Stimulated activated CD8-positive, alpha-beta memory T cell treated with anti-CD3 and anti-CD28 coated beads, Interleukin-12 subunit alpha, Interleukin-12 subunit beta, amount 100 ng/mL, for 1 hour (primary cell): ENCODE measurements around the gene PRX.
"Not testable (repeated sequence)": the region's sequence is repeated elsewhere in the genome, so short reads cannot be mapped to it uniquely, and the experiment has no call there.

Source experiments
- DNase-seq: peaks from one replicate; pipeline ENCODE4 v3.0.0-alpha.2; 2020; ENCODE audit warnings: low read depth

Gene PRX

DNA sequence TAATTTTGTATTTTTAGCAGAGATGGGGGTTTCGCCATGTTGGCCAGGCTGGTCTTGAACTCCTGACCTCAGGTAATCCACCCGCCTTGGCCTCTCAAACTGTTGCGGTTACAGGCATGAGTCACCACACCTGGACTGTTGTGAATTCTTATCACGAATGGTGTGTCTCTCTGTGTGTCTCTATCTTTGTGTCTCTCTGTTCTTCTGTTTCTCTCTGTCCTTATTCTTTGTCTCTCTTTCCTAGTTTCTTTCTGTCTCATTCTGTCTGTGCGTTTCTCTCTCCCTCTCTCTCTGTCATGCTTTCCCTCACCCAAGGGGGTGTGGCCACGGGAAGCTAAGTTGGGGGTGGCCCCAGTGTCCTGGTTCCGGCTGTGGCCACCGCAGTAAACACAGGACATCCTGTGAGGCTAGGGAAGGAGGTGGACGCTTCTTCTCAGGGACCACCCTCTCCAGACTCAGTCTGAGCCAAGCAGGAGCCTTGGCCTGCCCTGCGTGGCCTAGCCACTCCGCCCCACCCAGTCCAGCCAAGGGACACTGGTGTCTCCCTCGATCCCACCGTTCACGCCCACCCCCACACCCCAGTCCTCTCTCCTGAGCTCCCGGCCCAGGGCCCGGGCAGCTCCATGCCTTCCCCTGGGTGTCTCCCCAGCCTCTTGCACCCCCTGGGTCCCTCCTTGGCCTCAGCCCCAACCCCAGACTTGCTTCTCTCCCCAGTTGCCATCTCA, 3.9 kb upstream of the PRX start:
- DNase-seq, result no peak

DNA sequence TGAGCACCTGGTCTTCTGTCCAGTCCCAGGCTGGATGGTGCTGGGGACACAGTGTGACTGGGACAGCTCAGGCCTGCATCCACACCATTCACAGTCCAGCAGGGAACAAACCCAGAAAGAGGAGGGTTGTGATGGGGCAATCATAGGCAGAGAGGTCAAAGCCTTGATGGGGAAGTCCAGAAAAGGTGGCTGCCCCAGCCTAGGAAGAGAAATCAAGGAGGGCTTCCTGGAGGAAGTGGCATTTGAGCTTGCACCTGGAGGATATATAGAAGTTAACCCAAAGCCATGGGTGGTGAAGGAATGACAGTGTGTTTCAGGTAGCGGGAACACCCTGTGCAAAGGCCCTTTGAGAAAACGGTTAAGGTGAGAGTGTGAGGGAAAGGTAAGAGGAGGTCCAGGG, 2.6 kb upstream of the PRX start:
- DNase-seq, result no peak

DNA sequence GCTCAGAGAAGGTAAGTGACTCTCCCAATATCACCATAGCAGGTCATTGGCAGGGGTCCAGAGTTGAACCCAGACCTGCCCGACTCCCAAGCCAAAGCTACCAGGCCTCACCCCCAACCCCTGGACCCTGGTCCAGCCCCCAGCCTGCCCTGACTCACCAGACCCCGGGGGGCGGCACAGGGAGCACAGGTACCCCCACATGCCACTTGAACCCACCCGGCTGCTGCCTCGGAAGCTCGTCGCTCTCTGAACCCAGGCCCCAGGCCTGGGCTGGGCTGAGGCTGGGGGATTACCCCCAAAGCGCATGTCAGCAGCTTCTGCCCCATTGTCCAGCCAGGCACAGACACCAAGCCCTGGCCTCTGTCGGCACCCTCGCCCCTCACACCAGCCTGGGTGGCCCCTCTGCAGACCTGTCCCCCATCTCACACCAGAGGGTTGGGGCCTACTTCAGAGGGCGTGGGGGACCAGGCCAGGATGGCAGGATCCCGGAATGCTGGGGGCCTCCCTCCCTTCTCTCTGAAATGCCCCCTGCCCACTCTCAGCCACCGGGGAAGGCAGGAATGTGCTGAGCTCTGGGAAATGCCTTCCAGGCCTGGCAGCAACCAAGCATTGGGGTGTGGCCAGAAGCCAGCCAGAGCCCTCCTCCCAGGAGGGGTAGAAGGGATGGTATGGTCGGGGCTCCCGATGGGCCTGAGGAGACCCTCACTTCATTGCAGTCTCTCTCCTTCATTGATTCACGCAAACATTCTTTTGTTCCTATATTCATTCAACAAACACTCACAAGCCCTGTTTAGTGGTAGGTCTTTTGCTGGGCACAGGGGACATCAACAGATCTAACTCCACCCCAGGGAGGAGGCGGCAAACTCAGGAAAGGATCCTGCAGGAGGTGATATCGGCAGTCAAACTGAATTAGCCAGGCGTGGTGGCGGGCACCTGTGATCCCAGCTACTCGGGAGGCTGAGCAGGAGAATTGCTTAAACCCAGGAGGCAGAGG, 1.7 kb upstream of the PRX start:
- DNase-seq, result no peak

DNA sequence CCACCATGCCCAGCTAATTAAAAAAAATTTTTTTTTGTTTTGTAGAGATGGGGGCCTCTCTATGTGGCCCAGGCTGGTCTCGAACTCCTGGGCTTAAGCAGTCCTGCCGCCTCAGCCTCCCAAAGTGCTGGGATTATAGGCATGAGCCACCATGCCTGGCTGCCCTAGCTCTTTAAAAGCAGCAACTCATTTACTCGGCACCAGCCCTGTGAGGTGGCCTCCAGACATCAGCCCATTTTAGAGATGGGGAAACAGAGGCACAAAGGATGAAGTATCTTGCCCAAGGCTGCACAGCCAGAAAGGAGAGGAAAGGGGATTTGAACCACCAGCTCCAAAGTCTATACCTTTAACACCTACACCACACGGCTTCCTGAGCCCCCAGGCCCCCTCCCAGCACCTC, 312 bp downstream of the PRX start:
- DNase-seq, result no peak

DNA sequence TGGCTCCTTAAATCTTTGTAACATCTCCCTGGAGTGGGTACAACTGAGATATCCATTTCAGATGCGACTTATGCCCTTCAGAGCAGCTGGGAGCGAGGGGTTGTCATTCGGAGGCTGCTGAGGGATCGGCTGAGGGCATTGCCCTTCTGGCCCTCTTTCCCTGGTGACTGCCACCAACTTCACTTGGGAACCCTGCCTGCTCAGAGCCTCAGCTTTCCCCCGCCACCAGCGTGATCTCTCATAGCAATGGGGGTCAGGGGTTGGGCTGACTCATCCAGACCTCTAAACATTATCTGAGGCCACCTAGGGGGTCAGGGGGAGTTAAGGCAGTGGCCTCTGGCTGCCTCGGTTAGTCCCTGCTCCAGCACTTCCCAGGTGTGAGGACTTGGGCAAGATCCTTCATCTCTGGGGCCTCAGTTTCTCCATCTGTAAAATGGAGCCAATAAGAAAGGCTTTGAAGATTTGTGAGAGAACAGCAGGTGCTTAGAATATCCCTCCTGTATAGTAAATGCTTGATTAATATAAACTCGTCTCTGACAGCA, 1.1 kb downstream of the PRX start:
- no peak for DNase-seq

DNA sequence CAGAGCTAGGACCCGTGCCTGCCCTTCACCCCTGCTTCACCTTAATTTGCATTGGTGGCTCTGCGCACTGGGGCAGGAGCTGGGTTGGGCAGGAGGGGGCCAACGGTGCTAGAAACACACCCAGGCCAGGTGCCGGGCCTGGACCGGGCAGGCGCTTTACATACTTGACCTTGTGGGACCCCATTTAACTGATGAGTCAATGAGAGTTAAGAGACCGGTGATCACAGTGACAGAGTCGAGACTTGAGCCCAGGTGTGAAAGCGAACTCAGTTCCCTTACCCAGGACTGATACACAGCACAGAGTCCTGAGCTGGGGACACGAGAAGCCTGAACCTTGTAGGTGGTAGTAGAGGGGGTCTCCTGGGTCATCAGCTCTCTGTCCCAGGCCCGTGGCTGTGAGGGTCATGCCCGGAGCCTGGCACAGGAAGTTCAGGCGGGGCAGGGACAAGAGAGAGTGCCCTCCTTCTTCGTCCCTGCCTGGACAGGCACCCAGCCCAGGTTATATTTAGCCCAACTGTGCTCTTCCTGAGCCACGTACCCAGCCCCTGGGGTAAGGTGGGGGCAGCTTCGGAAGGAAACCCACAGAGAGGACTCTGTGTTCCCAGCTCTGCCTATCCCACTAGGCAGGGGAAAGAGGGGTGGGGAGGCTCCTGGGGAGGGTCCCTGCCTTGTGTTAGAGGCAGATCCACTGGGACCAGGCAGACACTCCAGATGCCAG, 1.9 kb downstream of the PRX start:
- no peak for DNase-seq

DNA sequence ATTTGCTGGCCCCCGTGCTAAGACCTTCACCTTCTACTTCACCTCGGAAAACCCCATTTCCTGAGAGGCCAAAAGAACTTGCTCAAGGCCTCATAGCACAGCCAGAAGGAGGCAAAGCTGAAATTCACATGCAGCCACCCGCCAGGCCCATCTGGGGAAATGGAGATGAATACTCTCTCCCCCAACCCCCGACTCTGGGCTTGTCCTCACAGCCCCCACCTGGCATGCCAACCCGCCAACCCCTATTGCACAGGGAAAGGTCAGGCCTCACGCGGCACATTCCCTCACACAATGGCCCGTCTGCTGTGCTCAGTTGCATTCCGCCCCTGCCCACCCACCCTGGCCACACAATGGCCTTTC, 3.2 kb downstream of the PRX start:
- DNase-seq, result no peak

DNA sequence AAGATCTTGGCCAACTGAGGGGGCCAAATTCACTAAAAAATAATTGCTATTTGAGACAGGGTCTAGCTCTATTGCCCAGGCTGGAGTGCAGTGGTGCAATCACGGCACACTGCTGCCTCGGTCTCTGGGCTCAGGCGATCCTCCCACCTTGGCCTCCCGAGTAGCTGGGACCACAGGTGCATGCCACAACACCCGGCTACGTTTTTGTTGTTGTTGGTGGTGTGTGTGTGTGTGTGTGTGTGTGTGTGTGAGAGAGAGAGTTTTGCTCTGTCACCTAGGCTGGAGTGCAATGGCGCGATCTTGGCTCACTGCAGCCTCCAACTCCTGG, 4.6 kb downstream of the PRX start:
- DNase-seq, result not testable (repeated sequence)

DNA sequence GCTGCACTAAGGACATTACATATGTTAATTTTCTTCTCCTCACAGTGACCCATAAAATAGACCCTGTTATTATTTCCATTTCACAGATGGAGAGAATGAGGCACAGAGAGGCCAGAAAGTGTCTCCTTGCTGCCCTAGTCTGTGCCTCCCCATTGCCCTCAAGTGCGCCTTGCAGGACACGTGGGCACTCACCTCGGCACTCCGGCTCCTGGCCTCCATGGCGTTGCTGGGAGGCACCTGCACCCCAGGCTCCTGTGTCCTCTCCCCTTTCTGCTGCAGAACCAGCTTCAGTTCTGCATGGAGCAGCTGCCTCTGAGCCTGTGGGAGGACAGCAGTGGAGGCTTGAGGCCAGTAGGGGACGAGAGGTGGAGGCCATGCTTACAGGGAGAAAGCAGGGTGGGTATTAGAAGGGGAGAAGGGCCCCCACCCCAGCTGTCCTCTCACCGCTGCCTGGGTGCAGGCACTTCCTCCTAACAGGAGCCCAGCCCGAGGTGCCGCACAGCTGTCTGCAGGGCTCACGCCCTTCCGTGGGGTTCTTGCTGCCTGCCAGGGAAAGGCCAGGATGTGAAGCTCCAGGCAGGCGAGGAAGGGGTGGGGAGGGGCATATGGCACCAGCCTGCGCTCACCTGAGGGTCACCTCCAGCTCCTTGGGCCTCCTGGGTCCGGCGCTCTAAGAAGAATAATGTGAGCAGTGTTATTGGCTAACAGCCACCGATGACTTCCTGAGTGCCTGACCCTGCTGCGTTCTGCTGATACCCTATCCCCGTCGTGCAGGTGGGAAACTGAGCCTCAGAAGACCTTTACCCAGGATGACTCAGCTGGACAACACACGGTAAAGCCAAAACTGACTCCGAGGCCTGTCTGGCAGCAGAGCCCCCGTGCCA, 5.2 kb downstream of the PRX start:
- DNase-seq, result no peak

DNA sequence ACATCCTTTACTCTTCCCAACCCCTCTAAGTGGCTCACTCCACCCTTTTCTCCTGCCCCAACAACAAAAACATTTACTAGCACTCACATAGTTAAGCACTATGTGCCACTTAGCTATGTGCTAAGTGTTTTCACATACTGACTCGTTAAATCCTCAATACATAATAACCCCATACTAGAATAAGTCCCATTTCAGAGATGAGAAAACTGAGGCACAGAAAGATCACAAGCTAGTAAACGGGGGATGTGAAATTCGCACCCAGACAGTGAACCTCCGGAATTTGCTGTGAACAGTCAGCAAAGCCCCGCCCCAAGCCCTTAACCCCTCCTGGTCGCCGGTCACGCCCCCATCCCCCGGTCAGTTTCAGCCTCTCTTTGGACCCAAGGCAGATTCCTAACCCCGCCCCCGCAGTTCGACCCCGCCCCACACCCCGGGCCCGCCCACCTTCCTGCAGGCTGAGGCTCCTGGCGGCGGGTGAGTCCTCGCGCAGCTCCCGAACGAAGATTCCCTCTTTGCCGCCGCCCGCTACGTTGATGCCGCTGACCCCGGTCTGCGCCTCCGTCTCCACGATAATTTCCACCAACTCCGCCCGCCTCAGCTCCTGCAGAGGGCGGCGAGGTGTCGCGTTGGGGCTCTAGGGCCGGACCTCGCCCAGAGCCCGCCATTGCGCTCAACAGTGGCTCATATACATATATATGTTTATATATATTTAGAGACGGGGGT, 9.8 kb downstream of the PRX start:
- DNase-seq, result peak; percentile 52

DNA sequence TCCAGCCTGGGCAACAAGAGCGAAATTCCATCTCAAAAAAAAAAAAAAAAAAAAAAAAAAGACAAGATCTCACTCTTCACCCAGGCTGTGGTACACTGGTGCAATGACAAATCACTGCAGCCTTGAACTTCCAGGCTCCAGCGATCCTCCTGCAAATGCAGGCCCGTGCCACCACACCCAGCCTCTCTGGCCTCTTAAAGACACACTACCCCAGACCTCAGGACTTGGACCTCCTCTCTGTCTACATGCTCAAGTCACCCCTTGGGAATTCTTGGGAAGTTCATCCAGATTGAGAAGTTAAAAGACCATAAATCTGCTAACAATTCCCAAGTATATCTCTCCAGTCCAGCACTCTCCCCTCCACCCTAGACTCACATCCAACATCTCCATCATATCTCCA, 12.6 kb downstream of the PRX start:
- DNase-seq, result no peak

DNA sequence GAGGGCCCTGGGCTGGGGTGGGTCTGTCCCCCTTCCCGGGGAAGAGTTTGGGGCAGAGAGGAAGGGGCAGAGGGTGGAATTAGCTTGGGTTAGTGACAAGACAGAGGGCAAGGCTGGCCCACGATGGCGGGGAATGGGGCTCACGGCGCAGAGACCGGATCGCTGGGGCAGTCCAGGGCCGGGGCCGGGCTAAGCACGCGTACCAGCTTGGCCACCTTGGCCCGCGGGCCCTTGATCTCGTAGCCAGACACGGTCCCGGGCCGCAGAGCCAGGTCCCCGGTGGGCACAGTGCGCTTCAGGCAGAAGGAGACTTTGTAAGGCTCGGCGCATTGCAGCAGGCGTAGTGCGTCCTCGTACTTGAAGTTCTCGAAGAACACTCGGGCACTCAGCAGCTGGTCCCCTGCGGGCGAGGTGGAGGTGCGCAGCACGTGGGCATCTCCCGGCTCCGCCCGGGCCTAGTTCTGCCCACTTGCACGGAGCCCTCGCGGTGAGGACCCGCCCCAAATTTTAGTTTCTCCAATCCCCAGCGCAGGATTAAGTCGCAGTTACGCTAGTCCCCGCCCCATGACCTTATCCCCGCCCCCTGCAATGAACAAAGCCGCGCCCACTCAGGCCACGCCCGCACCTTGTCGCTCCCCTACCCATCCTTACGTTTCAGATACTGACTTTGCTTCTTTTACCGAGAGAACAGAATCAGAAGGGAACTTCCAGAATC, 14.6 kb downstream of the PRX start:
- peak; percentile 20 for DNase-seq

DNA sequence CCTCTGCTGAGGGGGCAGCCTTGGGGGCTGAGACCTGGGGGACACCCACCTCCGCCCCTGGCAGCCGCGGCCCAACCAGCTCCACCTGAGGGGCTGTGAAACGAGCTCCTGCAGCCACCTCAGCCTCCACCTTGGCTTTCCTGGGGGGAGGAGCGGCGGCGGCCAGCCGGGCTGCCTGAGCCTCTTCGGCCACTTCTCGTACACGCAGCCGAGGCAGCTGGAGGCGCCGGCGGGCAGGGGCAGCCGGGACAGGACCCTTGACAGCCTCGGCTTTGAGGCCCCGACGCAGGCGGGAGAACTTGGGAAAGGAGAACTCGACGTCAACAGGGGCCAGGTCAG, 15.6 kb downstream of the PRX start:
- no peak for DNase-seq

DNA sequence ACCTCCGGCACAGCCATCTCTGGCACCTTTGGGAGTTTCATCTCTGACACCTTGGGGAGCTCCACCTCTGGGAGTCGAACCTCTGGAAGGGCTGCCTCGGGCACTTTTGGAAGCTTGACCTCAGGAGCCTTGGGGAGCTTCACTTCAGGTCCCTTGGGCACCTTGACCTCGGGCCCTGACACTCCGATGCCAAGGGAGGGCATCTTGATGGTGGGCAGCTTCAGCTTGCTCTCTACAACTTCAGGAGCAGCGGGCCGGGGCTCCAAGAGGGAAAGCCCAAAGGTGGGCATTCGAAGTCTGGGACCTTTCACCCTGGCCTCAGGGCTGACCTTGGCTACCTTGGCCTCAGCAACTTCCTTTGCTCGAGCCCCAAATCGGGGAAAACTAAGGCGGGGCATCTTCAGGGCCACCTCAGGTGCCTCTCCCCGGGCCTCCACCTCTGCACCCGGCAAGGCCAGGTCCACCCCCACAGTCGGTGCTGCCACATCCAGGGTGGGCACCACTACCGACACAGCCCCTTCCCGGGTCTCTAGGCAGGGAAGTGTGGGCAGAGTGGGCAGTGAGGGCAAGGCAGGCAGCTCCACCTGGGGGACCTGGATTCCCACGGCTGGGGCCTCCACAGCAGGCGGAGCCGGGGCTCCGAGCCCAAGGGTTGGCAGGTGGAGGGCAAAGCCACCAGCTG, 16.2 kb downstream of the PRX start:
- DNase-seq, result no peak

DNA sequence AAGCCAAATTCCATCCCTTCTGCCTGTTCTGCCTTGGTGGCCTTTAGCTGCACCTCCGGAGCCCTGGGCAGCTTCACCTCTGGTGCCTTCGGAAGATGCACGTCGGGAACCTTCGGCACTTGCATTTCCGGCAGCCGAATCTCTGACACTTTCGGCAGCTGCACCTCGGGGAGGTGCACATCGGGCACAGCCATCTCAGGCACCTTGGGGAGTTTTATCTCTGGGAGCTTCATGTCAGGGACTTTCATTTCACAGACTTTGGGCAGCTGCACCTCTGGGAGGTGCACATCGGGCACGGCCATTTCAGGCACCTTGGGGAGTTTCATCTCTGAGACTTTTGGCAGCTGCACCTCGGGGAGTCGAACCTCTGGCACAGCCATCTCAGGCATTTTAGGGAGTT, 17.2 kb downstream of the PRX start:
- no peak for DNase-seq

DNA sequence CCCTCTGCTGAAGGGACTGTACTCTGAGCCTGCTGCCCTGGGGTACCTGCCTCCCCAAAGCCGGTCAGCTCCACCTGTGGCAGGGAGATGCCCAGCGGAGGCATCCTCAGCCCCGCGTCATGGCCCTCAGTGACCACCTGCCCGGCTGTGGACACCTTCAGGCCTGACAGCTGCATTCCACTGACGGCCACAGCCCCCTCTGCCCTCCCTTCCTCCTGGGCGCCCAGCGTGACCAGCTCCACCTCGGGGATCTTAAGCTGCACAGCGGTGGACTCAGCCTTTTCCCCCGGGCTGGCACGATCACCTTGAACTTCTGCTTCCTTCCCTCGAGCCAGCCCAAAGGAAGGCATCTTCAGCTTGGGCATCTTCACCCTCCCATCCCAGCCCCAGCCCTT, 18.4 kb downstream of the PRX start:
- DNase-seq, result no peak

DNA sequence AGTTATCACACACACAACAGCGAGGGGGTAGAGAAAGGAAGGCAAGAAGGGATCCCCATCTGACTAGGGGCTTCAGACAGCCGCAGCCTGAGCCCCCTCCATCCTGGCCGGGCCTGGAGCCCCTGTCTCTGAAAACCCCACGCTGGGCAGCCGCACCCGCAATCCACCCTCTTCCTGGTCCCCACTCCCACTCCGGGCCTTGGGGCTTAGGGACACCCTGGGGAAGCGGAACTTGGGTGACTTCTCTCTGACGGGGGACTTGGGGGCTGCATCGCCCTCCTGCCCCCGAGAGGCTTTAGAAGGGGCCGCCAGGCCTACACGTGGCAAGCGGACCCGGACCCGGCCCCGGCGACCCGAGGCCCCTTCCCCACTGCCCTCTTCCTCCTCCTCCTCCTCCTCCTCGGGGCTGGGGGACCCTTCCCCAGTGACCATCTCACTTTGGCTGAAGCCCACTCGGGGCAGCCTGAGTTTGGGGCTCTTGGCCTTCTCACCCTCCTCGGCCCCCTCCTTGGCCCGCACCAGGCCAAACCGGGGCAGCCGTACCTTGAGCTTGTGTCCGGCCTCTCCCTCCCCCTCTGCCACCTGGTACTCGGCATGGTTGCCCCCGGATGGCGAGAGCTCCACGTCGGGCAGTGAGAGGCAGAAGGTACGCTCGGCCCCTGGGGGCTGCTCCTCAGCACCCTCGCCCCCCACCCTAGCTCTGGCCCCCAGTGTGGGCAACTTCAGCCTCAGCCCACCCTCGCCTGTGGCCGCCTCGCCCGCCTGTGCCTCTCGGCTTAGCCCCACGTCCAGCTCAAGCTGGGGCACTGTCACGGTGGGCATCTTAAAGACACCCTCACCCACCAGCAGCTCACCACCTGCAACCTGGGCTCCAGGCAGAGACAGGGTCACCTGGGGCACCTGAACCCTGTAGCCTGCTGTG, 19.0 kb downstream of the PRX start:
- no peak for DNase-seq

DNA sequence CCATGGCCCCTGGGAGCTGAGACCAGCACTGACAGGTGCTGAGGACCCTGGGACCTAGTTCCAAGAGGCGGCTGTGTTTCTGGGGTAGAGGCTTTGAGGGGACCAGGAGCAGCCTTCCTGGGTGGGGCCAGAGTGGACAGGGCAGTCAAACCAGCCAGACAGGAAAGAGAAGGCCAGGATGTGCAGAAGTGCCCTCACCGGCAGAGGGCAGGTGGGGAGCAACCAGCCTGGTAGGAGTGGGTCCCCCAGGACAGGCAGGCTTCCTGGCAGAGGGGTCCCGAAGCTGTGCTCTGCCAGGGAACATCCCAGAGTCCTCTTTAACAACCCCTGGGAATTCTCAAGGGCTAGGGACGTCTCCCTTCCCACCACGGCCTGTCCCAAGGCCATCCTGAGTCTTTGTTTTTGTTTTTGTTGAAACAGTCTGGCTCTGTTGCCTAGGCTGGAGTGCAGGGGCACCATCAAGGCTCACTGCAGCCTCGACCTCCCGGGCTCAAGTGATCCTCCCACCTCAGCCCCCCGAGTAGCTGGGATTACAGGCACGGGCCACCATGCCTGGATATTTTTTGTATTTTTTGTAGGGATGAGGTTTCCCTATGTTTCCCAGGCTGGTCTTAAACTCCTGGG, 20.2 kb downstream of the PRX start:
- DNase-seq, result no peak
